PC-3 (cell line): Measurements from ENCODE around the gene HK1. TPM values are rescaled to one million over a fixed set of nuclear protein-coding genes. Genes with fewer than 3 reads are reported as not detected.

ENCODE experiments used
- ATAC-seq: fragments of 200-7000 bp; cut with Tn5 transposase; 2 replicates; pipeline ENCODE4 v1.9.1; 2020; ENCODE audit warnings: mild to moderate bottlenecking, moderate library complexity
- BruUV-seq: library from RNA; stranded (reverse); fragments of 400-500 nt; replicated peaks from 2 replicates; lab custom pipeline; 2021; lab: Mats Ljungman, UMichigan
- CTCF ChIA-PET: fragments of 300-600 bp; sonication (Branson Sonifier 250); formaldehyde crosslinking; loops from one replicate; lab custom pipeline; 2022; ENCODE audit warnings: antibody characterized with exemption; lab: Charles Lee
- POLR2A ChIA-PET: fragments of 300-600 bp; sonication (Branson Sonifier 250); formaldehyde crosslinking; loops from one replicate; lab custom pipeline; 2022; ENCODE audit warnings: antibody characterized with exemption; ENCODE audit not compliant: unreplicated experiment; lab: Charles Lee
- DNase-seq: peaks from one replicate; pipeline ENCODE4 v3.0.0-alpha.2; 2015
- H2AFZ ChIP-seq: fragments of 300-600 bp; sonication (generic); 2 replicates; pipeline ENCODE4 v1.6.0; 2016; ENCODE audit warnings: antibody characterized with exemption, low read length
- H3F3A ChIP-seq: fragments of 300-600 bp; sonication (generic); one replicate; pipeline ENCODE4 v1.6.0; 2017; ENCODE audit warnings: antibody characterized with exemption, low read length, control low read depth, mild to moderate bottlenecking; ENCODE audit not compliant: unreplicated experiment
- H3K27ac ChIP-seq: fragments of 300-600 bp; sonication (generic); 2 replicates; pipeline ENCODE4 v1.5.1; 2016; ENCODE audit warnings: mild to moderate bottlenecking, low read length
- H3K27me3 ChIP-seq: fragments of 300-600 bp; sonication (generic); 2 replicates; pipeline ENCODE4 v1.6.1; 2016; ENCODE audit warnings: low read length, mixed read lengths
- H3K36me3 ChIP-seq: fragments of 300-600 bp; sonication (generic); 2 replicates; pipeline ENCODE4 v1.6.1; 2016; ENCODE audit warnings: low read depth, mixed run types, low read length, mixed read lengths
- H3K4me1 ChIP-seq: fragments of 300-600 bp; sonication (generic); 2 replicates; pipeline ENCODE4 v1.5.1; 2016; ENCODE audit warnings: low read length; ENCODE audit not compliant: insufficient read depth
- H3K4me2 ChIP-seq: fragments of 300-600 bp; sonication (generic); 2 replicates; pipeline ENCODE4 v1.6.0; 2016; ENCODE audit warnings: low read length
- H3K4me3 ChIP-seq: fragments of 300-600 bp; sonication (generic); 2 replicates; pipeline ENCODE4 v1.5.1; 2016; ENCODE audit warnings: mild to moderate bottlenecking, low read length, mixed read lengths
- H3K79me2 ChIP-seq: fragments of 300-600 bp; sonication (generic); 2 replicates; pipeline ENCODE4 v1.6.1; 2017; ENCODE audit warnings: low read length, mixed read lengths
- H3K9ac ChIP-seq: fragments of 300-600 bp; sonication (generic); 2 replicates; pipeline ENCODE4 v1.6.0; 2016; ENCODE audit warnings: mild to moderate bottlenecking, low read length
- H3K9me2 ChIP-seq: fragments of 300-600 bp; sonication (generic); replicated peaks from 2 replicates; pipeline ENCODE4 v1.6.1; 2016; ENCODE audit warnings: mixed run types, low read length, mixed read lengths
- H3K9me3 ChIP-seq: fragments of 300-600 bp; sonication (generic); 2 replicates; pipeline ENCODE4 v1.6.1; 2016; ENCODE audit warnings: low read length, mixed read lengths
- H4K20me1 ChIP-seq: fragments of 300-600 bp; sonication (generic); 2 replicates; pipeline ENCODE4 v1.6.1; 2016; ENCODE audit warnings: low read length, mixed read lengths
- EZH2 ChIP-seq: fragments of 300-600 bp; sonication (generic); IDR thresholded peaks from one replicate; pipeline ENCODE4 v1.6.1; 2017; ENCODE audit warnings: antibody characterized with exemption, mild to moderate bottlenecking, low read length; ENCODE audit not compliant: unreplicated experiment
- EZH2phosphoT487 ChIP-seq: fragments of 300-600 bp; sonication (generic); IDR thresholded peaks from 2 replicates; pipeline ENCODE4 v1.6.1; 2018; ENCODE audit warnings: mild to moderate bottlenecking, antibody characterized with exemption, low read length, borderline replicate concordance
- intact Hi-C: fragments of 100-400 bp; cut with micrococcal nuclease; formaldehyde crosslinking; loops from 2 replicates; pipeline ENCODE4 v1.9.0; 2023
- total RNA-seq: library from RNA; depleted of rRNA; stranded (reverse); fragments of >200 nt; gene quantifications from 2 replicates; pipeline ENCODE4 v1.2.3, GENCODE V29; 2014
- TF ChIP-seq, protein P1 (sequence below): fragments of 300-600 bp; sonication (generic); conservative IDR thresholded peaks from 2 replicates; pipeline ENCODE4 v1.5.1; 2017; ENCODE audit warnings: antibody characterized with exemption, low read depth, mild to moderate bottlenecking, low read length

HK1 gene
- total RNA-seq, 1 experiment from 2014 or later, result 189 TPM

DNA sequence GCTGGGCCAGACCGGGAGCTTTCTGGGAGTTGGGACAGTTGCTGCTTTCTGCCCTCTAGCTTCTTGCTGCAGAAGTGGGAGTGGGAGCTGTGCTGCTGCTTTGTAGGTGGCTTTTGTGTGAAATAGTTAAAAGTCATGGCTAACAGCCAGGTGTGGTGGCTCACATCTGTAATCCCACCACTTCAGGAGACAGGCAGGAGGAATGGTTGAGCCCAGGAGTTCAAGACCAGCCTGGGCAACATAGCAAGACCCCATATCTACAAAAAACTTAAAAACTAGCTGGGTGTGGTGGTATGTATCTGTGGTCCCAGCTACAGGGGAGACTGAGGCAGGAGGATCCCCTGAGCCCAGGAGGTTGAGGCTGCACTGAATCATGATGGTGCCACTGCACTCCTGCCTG, 124.8 kb downstream of the HK1 start:
- Histone ChIP-seq H4K20me1 (no peaks in the 10 kb centered on the region), H3K9me3 (no peaks in the 10 kb centered on the region), H3K4me1 (peaks cover 19% of the 10 kb centered on the region), H3K27ac (no peak overlapping the region), H2AFZ (no peak overlapping the region), H3K36me3 (peaks cover 42% of the 10 kb centered on the region), H3K4me3 (no peak overlapping the region), H3K79me2 (no peaks in the 10 kb centered on the region), H3K9me2 (no peaks in the 10 kb centered on the region), H3K9ac (no peak overlapping the region), H3K4me2 (no peak overlapping the region), H3F3A (no peaks in the 10 kb centered on the region), H3K27me3 (no peaks in the 10 kb centered on the region)
- ChIA-PET POLR2A (no interaction called here), CTCF (no interaction called here)
- TF ChIP-seq EZH2, result no peak
- TF ChIP-seq EZH2phosphoT487, result no peak
- TF ChIP-seq, protein P1, sequence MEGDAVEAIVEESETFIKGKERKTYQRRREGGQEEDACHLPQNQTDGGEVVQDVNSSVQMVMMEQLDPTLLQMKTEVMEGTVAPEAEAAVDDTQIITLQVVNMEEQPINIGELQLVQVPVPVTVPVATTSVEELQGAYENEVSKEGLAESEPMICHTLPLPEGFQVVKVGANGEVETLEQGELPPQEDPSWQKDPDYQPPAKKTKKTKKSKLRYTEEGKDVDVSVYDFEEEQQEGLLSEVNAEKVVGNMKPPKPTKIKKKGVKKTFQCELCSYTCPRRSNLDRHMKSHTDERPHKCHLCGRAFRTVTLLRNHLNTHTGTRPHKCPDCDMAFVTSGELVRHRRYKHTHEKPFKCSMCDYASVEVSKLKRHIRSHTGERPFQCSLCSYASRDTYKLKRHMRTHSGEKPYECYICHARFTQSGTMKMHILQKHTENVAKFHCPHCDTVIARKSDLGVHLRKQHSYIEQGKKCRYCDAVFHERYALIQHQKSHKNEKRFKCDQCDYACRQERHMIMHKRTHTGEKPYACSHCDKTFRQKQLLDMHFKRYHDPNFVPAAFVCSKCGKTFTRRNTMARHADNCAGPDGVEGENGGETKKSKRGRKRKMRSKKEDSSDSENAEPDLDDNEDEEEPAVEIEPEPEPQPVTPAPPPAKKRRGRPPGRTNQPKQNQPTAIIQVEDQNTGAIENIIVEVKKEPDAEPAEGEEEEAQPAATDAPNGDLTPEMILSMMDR, result no peak
- DNase-seq (no peak), ATAC-seq (no peak)
- intact Hi-C loops, result no loop called here
- no TSS peak for BruUV-seq

DNA sequence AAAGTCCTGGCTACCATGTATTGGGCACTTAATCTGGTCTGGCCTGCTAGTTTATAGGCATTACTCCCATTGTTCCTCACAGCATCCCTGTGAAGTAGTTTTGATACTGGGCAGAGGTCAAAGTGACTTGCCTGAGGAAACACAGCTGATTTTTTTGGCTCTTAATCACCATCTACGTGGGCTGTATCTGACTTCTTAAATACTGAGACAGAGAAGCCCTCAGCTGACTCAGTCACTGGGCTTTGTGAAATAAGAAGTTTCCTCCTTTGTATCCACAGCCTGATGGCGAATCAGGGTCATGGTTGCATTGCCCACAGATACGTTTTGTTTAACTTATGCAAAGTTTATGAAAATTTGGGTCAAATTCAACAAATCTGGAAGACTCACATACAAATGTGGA, 125.2 kb downstream of the HK1 start:
- Histone ChIP-seq H3K36me3 (peaks cover 38% of the 10 kb centered on the region), H2AFZ (no peak overlapping the region), H4K20me1 (no peaks in the 10 kb centered on the region), H3F3A (no peaks in the 10 kb centered on the region), H3K9me3 (no peaks in the 10 kb centered on the region), H3K27ac (no peak overlapping the region), H3K9me2 (no peaks in the 10 kb centered on the region), H3K79me2 (no peaks in the 10 kb centered on the region), H3K9ac (no peak overlapping the region), H3K27me3 (no peaks in the 10 kb centered on the region), H3K4me3 (no peak overlapping the region), H3K4me2 (no peak overlapping the region), H3K4me1 (peaks cover 23% of the 10 kb centered on the region)
- ChIA-PET CTCF (no interaction called here), POLR2A (no interaction called here)
- peak; percentile 24 for DNase-seq
- intact Hi-C loops, result no loop called here
- no peak for ATAC-seq
- BruUV-seq, result no TSS peak
- no peak for TF ChIP-seq EZH2phosphoT487
- TF ChIP-seq EZH2, result no peak
- TF ChIP-seq, protein P1, result no peak

DNA sequence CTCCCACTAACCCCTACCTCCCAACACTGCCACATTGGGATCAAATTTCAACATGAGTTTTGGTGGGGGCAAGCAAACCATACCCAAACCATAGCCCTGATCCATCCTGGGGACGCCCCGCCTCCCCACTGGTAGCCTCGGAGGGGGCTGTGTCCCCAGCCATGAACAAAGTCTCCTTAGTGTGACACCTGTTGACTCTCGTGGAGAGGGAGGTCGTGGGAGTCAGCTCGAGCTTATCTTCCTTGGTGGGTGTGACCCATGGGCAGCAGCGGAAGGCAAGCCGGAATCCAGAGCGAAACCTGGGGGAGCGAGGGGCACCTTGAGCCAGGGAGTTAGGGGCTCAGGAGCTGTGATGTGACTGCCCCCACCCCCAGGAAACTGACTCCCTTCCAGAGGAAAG, 126.5 kb downstream of the HK1 start:
- intact Hi-C loops, result loop anchor here (5.0 kb wide), 1 partner anchor 167 kb away; no protein-coding TSS in a partner anchor
- Histone ChIP-seq H3K27me3 (no peaks in the 10 kb centered on the region), H3K9me2 (no peaks in the 10 kb centered on the region), H3K4me3 (no peak overlapping the region), H3K79me2 (no peaks in the 10 kb centered on the region), H3K27ac (no peak overlapping the region), H2AFZ (no peak overlapping the region), H3K9me3 (no peaks in the 10 kb centered on the region), H3K4me2 (no peak overlapping the region), H3K9ac (no peak overlapping the region), H3K4me1 (peaks cover 30% of the 10 kb centered on the region), H3F3A (no peaks in the 10 kb centered on the region), H3K36me3 (peaks cover 29% of the 10 kb centered on the region), H4K20me1 (no peaks in the 10 kb centered on the region)
- no peak for DNase-seq
- no peak for ATAC-seq
- CTCF ChIA-PET, result interaction anchor here (0.5 to 0.6 kb wide), 3 partner anchors 108 to 400 kb away, joined by 3 read pairs; no protein-coding TSS in a partner anchor
- BruUV-seq, result TSS peak; percentile 5
- POLR2A ChIA-PET, result interaction anchor here (0.6 kb wide), 1 partner anchor 163 kb away, joined by 4 read pairs; no protein-coding TSS in a partner anchor
- TF ChIP-seq EZH2 (no peak), EZH2phosphoT487 (no peak)
- TF ChIP-seq, protein P1, result no peak
